GM18499 (cell line): ENCODE results near the gene MRPL27.

Experiments used
- ATAC-seq: cut with Tn5 transposase; IDR thresholded peaks from one replicate; pipeline ENCODE4 v1.9.1; 2021; ENCODE audit warnings: moderate number of reproducible peaks; ENCODE audit not compliant: insufficient read depth, unreplicated experiment

MRPL27 gene

DNA sequence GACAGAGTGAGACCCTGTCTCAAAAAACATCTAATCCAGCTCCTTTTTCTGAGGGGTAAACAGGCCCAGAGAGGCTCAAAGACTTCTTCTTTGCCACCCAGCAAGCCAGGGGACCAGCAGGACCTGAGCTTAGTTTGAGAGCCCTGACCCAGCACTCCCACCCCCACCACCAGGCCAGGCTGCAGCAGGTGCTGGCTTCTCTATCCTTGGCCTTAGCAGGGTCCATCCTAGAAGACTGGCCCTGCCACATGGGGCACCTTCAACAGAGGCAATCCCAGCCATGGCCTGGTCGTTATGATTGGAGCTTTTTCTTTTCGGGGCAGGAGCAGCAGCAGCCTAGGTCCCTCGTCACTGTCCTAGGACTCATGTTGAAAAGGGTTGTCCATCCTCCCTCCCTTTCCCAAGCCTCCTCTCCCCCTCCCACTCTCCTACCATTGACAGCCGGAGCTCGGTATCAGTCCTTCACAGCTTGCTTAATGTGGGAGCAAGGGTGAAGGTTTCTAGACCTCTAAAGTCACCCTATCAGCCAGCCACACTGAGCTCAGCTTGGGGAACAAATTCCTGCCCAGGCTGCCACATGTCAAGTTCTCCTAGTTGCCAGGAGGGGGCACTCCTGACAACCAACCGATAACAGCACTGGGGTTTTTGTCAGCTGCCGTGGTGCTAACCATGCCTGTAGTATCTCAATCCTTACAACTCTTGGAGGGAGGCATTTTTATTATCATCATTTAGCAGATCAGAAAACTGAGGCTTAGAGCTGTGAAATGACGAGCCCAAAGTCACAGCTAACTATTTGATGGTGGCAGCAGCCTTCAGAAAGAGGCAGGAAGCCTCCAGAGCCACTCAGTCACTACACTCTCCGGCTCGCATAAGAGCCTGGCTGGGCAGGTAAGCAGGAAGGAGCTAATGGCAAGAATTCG is 11.2 kb downstream of the MRPL27 start:
- no peak for ATAC-seq

DNA sequence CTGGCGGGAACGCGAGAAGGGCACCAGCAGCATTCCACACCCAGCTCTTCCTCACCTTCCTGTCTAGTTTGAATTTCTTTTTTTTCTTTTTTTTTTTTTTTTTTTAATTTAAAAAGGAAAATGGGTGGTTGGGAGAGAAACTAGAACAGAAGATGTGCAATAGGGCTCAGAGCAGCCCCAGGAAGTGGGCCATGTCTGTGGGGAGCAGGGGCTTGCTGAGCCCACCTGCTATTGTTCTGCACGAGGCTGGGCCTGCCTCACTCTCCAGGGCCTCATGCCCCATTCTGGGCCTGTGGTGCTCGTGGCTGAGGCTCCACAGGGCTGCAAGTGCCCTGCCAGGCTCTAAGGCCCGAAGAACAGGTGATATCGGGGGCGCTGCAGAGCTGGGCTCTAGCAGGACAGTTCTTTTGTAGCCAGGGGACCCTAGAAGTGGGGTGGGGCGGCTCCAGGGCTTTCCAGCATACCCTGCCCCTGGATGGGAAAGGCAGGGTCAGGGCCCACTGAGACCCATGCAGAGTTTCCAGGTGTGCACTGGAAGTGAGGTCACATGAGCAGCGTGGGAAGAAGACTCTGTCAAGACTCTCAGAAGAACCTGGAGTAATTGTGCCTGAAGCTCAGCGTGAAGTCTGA is 12.4 kb downstream of the MRPL27 start:
- ATAC-seq = no peak

DNA sequence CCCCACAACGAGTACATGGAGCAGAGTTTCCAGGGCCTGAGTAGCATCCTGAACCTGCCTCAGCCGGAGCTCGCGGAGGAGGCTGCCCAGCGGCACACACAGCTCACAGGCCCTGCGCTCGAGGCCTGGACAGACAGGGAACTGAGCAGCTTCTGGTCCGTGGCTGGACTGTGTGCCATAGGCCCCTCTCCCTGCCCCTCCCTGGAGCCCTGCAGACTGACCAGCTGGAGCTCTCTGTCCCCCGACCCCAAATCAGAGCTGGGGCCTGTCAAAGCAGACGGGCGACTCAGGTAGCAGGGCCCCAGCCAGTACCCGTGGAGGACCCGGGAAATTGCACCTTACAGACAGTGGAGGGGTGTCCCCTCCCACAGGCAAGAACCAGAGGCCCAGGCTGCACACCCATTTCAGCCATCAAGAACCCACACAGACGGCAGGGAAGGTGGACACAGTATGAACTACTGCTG is 13.0 kb downstream of the MRPL27 start:
- no peak for ATAC-seq

DNA sequence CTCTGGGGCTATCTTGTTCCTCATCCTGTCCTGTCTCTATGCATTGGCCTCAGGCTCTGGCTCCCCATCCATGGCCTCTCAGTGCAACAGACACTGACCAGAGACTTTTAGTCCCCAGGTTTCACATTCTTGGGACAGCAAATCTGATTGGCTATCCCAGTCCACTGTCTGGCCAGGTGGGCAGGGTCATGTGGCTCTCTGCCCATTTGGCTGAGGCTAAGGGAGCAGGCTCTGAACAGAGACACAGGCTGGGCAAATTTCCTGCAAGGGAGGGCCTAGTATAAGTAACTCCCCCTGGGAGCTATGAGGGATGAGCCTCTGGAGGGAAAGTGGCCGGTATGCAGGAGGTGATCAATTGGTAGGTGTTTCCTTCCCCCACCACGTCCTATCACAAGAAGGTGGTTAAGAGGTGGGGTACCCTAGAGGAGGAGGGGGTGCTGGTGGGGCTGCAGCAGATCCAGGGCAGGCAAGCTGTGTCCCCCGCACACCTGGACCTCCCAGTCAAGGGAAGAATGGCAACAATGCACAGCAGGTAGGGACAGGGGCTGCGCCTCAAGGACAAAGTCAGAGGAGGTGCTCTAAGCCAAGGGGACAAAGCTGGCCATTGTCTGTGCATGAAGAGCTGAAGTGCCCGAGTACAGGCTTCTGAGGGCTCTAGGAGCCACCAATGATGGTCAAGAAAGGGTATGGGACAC is 13.8 kb downstream of the MRPL27 start:
- no peak for ATAC-seq

DNA sequence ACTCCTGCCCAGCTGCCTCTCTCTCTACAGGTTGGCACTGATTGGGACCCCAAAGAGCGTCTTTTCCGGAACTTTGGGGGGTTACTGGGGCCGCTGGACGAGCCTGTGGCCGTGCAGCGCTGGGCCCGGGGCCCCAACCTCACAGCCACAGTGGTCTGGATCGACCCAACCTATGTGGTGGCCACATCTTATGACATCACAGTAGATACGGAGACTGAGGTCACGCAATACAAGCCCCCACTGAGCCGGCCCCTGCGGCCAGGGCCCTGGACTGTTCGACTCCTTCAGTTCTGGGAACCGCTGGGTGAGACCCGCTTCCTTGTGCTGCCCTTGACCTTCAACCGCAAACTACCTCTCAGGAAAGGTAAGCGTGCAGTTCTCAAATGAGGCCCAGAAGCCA is 14.8 kb downstream of the MRPL27 start:
- no peak for ATAC-seq

DNA sequence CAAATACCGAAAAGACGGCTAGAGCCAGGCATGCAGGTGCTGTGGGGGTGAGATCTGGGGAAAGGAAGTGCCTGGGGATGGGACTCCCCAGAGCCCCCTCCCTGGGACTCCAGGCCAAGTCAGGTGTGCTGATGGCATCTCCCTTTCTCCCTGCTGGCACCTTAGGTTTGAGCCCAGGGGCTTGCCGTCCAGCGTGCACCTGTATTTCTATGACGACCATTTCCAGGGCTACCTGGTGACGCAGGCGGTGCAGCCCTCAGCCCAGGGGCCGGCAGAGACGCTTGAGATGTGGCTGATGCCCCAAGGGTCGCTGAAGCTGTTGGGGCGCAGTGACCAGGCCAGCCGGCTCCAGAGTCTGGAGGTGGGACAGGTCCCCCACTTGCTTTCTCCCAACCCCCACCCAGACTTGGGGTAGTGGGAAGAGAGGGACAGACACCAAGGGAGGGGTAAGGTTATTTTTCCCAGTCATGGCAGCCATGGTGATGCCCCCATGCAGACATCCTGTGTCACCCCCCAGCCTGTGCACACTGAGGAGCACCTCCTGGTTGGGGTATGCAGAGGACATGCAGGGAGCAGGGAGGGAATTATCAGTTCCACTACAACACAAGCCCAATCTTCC is 16.0 kb downstream of the MRPL27 start:
- ATAC-seq = no peak

DNA sequence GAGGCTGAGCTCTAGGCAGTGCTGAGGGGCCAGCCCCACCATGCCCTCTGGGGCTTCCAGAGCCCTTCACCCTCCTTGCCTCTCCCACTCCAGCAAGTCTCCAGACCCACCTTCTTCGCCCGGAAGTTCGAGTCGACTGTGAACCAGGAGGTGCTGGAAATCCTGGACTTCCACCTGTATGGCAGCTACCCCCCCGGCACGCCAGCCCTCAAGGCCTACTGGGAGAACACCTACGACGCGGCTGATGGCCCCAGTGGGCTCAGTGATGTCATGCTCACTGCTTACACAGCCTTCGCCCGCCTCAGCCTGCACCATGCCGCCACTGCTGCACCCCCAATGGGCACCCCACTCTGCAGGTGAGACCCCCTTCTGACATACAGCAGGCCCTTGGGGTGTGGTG is 16.6 kb downstream of the MRPL27 start:
- ATAC-seq = no peak

DNA sequence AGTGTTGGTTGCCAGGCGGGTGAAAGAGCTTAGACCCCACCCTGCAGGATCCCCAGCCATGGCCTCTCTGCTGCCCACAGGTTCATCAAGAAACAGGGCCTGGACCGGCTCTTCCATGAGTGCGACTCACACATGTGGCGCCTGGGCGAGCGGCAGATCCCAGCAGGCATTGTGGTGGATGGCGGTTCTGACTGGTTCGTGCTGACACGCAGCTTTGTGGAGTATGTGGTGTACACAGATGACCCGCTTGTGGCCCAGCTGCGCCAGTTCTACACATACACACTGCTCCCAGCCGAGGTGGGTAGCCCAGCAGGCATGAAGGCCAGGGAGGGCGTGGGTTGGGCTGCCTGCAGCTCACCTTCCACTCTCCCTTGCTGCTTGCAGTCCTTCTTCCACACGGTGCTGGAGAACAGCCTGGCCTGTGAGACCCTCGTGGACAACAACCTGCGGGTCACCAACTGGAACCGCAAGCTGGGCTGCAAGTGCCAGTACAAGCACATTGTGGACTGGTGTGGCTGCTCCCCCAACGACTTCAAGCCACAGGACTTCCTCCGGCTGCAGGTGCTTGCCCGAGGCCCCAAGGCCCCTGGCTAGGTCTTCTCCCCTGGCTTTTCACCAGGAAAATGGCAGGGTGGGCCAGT is 17.2 kb downstream of the MRPL27 start:
- ATAC-seq = no peak

DNA sequence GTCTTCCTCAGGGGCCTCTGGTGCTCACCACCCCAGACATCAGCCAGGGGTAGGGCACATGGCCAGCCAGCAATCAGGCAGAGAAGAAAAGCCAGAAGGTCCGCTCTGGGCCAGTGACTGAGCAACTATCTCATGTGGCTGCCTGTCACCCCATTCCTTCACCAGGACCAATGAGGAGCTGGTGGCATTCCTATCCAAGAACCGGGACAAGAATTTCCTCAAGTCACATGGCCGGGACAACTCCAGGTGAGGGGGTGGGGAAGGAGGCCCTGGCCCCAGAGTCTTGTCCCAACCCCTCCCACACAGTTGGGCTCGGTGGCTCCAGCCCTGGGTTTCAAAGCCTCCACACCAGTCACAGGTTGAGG is 17.7 kb downstream of the MRPL27 start:
- no peak for ATAC-seq

DNA sequence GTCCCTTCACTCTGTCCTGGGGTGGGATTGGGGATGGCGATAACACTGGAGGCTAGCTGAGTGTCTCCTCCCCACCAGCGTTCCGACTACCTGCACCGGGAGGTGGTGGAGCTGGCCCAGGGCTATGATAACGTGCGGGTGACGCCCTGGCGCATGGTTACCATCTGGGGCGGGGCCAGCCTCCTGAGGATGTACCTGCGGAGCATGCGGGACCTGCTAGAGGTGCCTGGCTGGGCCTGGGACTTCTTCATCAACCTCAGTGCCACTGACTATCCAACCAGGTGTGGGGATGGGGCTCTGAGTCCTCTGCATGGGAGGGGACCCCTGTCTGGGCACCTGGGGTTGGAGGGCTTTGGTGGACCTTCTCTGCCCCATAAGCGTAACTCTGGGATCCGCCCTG is 18.2 kb downstream of the MRPL27 start:
- no peak for ATAC-seq

DNA sequence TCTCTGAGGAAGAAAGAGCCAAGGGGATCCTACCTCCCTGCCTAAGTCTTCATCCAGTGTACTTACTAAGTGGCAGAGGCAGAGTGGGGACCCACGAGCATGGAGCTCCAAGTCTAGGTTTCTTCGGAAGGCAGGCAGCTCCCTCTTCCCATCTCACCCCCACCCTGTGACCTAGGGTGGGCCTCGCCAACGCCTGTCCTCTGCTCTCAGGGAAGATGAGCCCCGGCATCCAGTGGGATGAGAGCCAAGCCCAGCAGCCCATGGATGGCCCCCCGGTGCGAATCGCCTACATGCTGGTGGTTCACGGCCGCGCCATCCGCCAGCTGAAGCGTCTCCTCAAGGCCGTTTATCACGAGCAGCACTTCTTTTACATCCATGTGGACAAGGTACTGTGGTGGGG is 18.8 kb downstream of the MRPL27 start:
- no peak for ATAC-seq

DNA sequence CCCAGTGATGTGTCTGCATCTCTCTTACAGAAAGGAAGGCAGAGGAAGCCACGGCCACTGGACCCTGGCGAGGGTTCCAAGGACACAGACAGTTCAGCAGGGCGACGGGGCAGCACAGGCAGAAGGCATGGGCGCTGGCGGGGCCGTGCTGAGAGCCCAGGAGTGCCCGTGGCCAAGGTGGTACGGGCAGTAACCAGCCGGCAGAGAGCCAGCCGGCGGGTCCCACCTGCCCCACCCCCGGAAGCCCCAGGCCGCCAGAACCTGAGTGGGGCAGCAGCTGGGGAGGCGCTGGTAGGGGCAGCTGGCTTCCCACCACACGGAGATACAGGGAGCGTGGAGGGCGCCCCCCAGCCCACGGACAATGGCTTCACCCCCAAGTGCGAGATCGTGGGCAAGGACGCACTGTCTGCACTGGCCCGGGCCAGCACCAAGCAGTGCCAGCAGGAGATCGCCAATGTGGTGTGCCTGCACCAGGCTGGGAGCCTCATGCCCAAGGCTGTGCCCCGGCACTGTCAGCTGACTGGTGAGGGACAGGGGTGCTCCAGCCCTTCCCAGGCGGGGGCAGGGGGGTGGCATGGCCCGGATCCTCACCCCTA is 19.3 kb downstream of the MRPL27 start:
- ATAC-seq = no peak

DNA sequence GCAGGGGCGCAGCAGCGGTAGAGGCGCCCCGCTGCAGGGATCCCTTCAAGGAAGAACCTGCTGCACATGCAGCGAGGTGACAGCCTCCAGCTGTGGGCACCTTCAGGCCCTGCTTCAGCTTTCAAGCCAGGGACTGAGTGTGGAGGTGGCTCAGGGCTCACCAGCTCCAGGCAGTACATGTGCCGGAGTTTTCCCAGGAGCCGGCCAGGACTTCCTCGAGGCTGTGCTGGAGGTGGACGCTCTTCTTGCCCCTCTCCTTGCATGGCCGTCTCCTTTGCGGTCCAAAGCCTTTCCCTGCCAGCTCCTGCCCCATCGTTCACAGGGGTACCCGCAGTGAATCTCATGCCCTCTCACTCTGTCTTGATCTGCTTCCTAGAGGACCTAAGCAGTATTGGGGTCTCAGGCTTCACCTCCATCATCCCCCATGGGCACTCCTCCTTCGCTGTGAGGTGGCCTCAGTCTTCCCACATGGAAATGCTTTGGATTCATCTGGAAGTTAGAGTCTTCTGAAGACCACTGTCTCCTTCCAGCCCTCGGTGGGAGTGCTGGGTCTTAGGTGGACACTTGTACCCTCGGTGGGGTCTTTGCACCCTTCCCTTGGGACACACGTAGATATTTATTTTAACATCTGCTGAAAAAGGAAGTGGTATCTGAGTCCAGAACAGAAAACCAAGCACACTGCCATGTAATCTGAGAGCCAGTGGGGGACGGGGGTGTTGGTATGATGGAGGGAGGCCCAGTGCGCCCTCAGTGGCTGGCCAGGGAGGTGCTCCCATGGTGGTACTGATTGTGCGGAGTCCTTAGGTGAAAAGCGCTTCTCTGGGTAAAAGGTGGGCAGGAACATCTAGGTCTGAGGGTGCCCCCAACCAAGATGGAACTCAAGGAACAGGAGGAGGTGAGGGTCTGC is 20.0 kb downstream of the MRPL27 start:
- no peak for ATAC-seq

DNA sequence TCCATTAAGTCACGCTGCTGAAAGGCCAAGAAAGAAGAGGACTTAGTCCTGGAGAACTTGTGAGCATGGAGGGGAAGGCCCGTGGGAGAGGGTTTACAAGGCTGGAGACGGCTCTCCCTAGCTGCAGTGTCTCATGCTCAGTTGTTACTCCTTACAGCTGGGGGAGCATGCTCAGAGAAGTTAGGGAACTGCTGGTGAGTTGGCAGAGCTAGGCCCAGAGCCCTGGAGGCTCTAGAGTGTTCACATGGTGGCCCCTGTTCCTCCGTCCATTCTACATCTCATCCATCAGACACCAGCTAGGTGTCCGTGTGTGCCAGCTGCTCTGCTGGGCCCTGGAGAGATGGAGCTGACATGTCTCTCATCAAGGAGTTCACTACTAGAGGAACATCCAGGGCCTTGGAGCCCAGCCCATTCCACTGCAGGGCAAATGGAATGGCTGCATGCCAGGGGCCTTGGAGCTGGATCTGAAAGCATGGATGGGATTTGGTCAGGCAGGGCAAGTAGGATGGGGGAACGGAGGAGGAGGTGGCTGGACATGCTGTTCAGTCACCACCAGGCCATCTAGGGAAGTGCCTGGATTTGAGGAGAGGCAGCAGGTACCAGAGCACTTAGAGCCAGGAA is 20.8 kb downstream of the MRPL27 start:
- ATAC-seq = no peak

DNA sequence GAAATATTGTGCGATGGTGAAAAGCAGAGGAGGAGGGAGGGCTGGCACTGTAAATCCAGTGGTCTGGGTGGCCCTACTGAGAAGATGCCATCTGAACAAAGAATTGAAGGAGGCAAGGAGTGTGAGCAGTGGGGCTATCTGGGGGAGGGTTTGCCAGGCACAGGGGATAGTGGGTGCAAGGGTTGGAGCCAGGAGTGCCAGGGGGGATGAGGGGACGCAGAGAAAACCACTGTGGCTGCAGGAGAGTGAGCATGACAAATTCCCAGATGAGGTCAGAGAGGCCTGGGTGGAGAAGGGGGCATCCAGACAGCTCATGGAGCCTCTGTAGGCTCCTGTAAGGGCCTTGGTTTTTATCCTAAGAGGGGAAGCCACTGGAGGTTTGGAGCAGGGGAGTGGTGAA is 22.3 kb downstream of the MRPL27 start:
- ATAC-seq = no peak

DNA sequence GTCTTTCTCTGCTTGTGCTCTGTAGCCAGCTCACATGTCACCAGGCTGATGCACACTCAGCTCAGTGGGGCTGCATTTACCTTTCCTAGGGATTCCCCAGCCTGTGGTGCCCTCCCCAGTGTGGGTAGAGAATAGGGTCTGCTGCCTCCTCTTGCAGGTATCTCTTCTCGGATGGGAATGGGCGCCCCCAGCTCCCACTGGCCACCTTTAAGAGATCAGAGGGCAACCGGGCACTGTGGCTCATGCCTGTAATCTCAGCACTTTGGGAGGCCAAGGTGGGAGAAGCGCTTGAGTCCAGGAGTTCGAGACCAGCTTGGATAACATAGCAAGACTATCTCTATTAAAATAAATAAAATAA is 23.8 kb downstream of the MRPL27 start:
- no peak for ATAC-seq

DNA sequence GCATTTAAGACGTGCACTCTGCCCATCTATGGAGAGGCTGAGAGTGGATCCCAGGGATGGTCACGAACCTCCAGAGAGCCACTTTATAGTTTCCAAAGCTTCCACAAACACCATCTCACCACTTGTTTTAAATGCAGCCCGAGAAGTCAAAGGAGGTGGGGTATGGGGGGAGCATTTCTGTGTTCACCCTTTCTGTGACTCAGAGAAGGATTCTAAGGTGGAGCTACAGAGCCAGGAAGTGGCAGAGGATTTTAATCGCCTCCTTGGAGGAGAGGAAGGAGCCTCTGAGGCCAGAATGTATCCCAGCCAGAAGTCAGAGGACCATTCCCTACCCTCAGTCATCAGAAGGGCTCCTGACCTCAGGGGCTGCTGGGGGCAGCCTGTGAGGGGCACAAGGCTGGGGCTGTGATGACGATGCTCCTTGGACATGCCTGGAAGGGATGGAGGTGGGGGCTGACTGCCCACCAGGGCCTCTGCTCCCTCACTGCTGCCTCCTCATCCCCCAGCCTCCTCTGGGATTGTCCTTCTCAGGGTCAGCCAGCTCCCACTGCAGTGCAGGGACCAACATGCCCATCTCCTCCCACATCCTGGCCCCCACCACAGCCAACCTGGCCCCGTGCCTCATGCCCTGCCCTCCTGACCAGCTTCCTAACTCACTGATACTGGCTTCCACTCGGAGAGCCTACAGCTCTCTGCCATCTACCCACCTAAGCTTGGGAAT is 24.3 kb downstream of the MRPL27 start:
- no peak for ATAC-seq

DNA sequence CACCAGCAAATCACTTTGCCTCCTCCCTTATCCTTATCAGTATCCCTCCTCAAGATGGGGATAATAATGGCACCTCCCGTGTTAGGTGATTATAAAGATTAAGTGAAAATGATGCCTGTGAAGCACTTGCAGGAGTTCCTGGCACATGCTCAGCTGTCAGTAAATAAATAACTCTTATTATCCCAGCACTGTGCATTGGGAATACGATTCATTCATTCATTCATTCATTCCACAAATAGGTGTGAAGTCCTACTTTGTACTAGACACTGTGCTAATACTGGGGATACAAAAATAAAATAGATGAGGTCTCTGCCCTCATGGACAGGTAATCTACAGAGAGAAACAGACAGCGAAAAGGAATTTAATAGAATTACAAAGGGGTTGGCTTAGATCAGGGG is 25.1 kb downstream of the MRPL27 start:
- ATAC-seq = no peak
